ENCODE results near the gene SLC25A48.

Gene SLC25A48

DNA sequence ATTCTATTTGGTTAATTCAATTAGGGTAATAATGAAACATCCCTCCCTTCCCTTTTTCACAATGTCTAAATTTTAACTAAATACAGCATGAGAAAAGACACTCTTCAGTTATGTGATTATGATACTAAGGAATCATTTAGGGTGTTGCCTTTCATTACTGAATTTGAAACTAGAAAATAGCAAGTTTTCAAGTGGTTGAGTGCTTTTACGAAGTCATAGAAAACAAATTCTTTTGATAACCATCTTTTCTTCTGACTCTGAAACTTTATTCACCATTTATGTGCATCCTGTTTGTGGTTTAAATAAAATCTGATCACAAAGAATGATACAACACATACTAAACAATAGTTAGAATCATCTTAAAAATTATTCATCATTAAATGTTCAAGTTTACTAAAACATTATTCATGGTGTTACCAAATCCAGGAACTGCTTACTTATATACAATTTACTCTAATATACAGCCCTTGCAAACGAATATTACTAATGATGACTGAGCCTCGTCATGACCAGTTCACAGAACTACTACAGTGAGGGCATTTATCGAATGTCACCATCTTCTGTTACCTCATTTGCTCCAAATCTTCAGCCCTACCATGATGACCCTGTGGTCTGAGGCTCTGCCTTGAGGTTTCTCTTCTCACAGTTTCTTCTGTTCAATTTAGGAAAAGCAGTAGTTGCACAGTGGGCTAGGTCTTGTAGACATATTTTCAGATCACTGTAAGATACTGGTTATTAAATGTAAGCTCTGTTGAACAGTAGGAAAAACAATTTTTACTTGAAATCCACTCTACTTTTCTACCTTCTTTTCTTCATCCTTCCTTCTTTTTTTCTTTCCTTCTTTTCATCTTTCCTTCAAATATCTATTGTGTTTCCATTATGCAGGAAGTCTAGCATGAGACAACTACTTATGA lies 79.5 kb downstream of the SLC25A48 start:
- Histone ChIP-seq H3K4me3 (no peak overlapping the region), H3K4me1 (no peaks in the 10 kb centered on the region), H3K36me3 (no peaks in the 10 kb centered on the region), H3K27ac (no peak overlapping the region), H3K9me3 (no peaks in the 10 kb centered on the region), H3K27me3 (peaks cover 0 to 32% of the 10 kb centered on the region in 2 donors)
- intact Hi-C loops (cut with DNase I; ENCODE audit: low total_unique reads), result no loop called here
- no peak for DNase-seq
- no peak for TF ChIP-seq CTCF (IDR thresholded peaks at IDR 0.05)

- Histone ChIP-seq H3K27ac (no peak overlapping the region), H3K9me3 (no peaks in the 10 kb centered on the region), H3K4me1 (no peaks in the 10 kb centered on the region), H3K27me3 (peaks cover 0 to 24% of the 10 kb centered on the region in 2 donors), H3K36me3 (no peaks in the 10 kb centered on the region), H3K4me3 (no peak overlapping the region)
- no peak for TF ChIP-seq CTCF (IDR thresholded peaks at IDR 0.05)
- DNase-seq, result no peak
- intact Hi-C loops (cut with DNase I; ENCODE audit: low total_unique reads), result no loop called here
Observed at GRCh38 chr5:135915466-135916001, 81.1 kb downstream of the SLC25A48 start.

GRCh38 chr5:135916638-135917263 lies 82.3 kb downstream of the SLC25A48 start:
- H3K36me3 ChIP-seq, result no peaks in the 10 kb centered on the region
- no peaks in the 10 kb centered on the region for H3K4me1 ChIP-seq
- peaks cover 0 to 15% of the 10 kb centered on the region in 2 donors for H3K27me3 ChIP-seq
- H3K27ac ChIP-seq, result no peak overlapping the region
- no peak overlapping the region for H3K4me3 ChIP-seq
- no peak for TF ChIP-seq CTCF (IDR thresholded peaks at IDR 0.05)
- no peaks in the 10 kb centered on the region for H3K9me3 ChIP-seq
- intact Hi-C loops (cut with DNase I; ENCODE audit: low total_unique reads), result no loop called here
- no peak for DNase-seq

DNA sequence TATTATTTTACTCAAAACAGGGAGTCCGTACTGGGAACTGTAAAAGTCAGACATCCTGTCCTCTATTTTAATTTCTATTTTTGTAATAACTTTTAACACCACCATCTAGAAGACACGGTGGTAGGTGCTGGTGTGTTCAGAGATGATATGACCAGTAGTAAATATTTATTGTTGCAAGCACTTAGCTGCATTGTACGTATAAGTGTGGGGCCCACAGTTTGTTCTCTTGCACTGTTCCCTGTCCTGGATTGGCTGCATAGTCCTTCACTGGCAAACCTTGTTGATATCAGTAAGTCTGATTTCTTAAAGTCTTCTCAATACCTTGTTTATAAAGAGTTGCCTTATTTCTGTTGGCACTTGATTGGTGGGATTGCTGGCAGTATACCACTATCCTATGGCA lies 85.7 kb downstream of the SLC25A48 start:
- H3K27me3 ChIP-seq, result peaks cover 0 to 19% of the 10 kb centered on the region in 2 donors
- intact Hi-C loops (cut with DNase I; ENCODE audit: low total_unique reads), result no loop called here
- H3K4me1 ChIP-seq, result no peaks in the 10 kb centered on the region

GRCh38 chr5:135921388-135921787 lies 86.9 kb downstream of the SLC25A48 start:
- DNase-seq, result no peak
- Histone ChIP-seq H3K4me1 (no peaks in the 10 kb centered on the region), H3K27ac (no peak overlapping the region), H3K9me3 (no peaks in the 10 kb centered on the region), H3K27me3 (peaks cover 0 to 23% of the 10 kb centered on the region in 2 donors), H3K4me3 (no peak overlapping the region), H3K36me3 (no peaks in the 10 kb centered on the region)
- intact Hi-C loops (cut with DNase I; ENCODE audit: low total_unique reads), result no loop called here
- no peak for TF ChIP-seq CTCF (IDR thresholded peaks at IDR 0.05)

More for the DNA sequence above, 85.7 kb downstream of the SLC25A48 start:
- no peak for DNase-seq
- no peaks in the 10 kb centered on the region for H3K36me3 ChIP-seq
- H3K9me3 ChIP-seq, result no peaks in the 10 kb centered on the region
- no peak for TF ChIP-seq CTCF (IDR thresholded peaks at IDR 0.05)
- no peak overlapping the region for H3K4me3 ChIP-seq
- no peak overlapping the region for H3K27ac ChIP-seq
